Fibroblast of lung (primary cell): Measurements from ENCODE around the gene ARHGEF10L.

Source experiments
- EZH2 ChIP-seq: IDR thresholded peaks from 2 replicates; pipeline ENCODE4 v1.5.1; 2012; ENCODE audit warnings: low read length, control low read depth, mild to moderate bottlenecking; ENCODE audit errors: missing control alignments
- TF ChIP-seq, protein P1 (sequence below), 2 donors: IDR thresholded peaks in 1 of 2; conservative IDR thresholded peaks in 1 of 2; 1 replicate in 1 of 2; 2 replicates in 1 of 2; pipeline ENCODE4 v1.5.1; 2011 to 2012; ENCODE audit warnings: low read length in 2 of 2, control low read depth in 1 of 2, inconsistent platforms in 1 of 2, low read depth in 1 of 2, mild to moderate bottlenecking in 1 of 2

- TF ChIP-seq, protein P1, sequence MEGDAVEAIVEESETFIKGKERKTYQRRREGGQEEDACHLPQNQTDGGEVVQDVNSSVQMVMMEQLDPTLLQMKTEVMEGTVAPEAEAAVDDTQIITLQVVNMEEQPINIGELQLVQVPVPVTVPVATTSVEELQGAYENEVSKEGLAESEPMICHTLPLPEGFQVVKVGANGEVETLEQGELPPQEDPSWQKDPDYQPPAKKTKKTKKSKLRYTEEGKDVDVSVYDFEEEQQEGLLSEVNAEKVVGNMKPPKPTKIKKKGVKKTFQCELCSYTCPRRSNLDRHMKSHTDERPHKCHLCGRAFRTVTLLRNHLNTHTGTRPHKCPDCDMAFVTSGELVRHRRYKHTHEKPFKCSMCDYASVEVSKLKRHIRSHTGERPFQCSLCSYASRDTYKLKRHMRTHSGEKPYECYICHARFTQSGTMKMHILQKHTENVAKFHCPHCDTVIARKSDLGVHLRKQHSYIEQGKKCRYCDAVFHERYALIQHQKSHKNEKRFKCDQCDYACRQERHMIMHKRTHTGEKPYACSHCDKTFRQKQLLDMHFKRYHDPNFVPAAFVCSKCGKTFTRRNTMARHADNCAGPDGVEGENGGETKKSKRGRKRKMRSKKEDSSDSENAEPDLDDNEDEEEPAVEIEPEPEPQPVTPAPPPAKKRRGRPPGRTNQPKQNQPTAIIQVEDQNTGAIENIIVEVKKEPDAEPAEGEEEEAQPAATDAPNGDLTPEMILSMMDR (conservative IDR thresholded peaks at IDR 0.05 in 1 of 2, IDR thresholded peaks at IDR 0.05 in 1 of 2; ENCODE audit: low read depth in 1 of 2, low read length in 2 of 2) = no peak
- no peak for TF ChIP-seq EZH2
Measured at GRCh38 chr1:17557986-17558385, 18.5 kb downstream of the ARHGEF10L start.
